Fibroblast of skin of scalp (primary cell): ENCODE results near the gene KCNQ1.
"Not testable (repeated sequence)": the region's sequence is repeated elsewhere in the genome, so short reads cannot be mapped to it uniquely, and the experiment has no call there.

Experiments used
- DNase-seq: peaks from one replicate; pipeline ENCODE4 v3.0.0-alpha.2; 2013

KCNQ1 gene

DNA sequence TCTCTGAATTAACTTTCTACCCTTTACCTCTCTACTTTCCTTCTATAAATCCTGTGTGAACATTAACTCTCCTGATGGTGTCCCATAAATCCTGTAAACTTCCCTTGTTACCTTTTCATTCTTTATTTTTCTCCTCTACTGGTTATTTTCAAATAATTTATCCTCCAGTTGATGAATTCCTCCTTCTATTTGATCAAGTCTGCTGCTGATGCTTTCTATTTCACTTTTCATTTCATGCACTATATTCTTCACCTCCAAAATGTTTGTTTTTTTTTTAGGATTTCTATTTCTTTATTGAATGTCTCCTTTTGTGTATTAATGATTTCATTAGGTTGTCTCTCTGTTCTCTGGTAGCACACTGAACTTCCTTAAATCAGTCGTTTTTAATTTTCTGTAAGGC, 186.4 kb downstream of the KCNQ1 start:
- DNase-seq = no peak

DNA sequence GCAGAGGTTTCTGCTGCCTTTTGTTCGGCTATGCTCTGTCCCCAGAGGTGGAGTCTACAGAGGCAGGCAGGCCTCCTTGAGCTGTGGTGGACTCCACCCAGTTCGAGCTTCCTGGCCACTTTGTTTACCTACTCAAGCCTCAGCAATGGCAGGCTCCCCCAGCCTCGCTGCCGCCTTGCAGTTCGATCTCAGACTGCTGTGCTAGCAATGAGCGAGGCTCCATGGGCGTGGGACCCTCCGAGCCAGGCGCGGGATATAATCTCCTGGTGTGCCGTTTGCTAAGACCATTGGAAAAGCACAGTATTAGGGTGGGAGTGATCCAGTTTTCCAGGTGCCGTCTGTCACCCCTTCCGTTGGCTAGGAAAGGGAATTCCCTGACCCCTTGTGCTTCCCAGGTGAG, 195.0 kb downstream of the KCNQ1 start:
- not testable (repeated sequence) for DNase-seq

DNA sequence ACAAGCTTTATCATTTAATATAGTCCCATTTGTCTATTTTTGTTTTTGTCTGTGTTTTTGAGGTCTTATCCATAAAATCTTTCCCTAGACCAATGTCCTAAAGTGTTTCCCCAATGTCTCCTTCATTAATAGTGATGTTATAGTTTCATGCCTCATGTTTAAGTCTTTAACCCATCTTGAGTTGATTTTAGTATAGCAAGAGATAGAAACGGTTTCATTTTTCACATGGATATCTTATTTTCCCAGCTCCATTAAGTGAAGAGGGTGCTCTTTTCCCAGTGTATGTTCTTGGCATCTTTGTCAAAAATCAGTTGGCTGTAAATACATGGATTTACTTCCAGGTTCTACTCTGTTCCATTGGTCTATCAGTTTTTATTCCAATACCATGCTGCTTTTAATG, 196.8 kb downstream of the KCNQ1 start:
- no peak for DNase-seq

DNA sequence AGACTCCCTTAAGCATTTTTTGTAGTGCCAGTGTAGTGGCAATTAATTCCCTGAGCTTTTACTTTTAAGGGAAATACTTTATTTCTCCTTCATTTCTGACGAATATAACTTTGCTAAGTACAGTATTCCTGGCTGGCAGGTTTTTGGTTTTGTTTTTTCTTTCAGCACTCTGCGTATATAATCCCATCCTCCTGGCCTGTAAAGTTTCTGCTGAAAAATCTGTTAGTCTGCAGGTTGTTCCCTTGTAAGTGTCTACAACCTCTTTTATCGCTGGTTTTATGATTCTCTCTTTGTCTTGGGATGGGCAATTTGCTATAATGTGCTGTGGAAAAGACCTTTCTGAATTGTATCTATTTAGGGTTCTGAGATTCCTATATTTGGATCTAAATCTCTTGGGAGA, 198.9 kb downstream of the KCNQ1 start:
- no peak for DNase-seq

DNA sequence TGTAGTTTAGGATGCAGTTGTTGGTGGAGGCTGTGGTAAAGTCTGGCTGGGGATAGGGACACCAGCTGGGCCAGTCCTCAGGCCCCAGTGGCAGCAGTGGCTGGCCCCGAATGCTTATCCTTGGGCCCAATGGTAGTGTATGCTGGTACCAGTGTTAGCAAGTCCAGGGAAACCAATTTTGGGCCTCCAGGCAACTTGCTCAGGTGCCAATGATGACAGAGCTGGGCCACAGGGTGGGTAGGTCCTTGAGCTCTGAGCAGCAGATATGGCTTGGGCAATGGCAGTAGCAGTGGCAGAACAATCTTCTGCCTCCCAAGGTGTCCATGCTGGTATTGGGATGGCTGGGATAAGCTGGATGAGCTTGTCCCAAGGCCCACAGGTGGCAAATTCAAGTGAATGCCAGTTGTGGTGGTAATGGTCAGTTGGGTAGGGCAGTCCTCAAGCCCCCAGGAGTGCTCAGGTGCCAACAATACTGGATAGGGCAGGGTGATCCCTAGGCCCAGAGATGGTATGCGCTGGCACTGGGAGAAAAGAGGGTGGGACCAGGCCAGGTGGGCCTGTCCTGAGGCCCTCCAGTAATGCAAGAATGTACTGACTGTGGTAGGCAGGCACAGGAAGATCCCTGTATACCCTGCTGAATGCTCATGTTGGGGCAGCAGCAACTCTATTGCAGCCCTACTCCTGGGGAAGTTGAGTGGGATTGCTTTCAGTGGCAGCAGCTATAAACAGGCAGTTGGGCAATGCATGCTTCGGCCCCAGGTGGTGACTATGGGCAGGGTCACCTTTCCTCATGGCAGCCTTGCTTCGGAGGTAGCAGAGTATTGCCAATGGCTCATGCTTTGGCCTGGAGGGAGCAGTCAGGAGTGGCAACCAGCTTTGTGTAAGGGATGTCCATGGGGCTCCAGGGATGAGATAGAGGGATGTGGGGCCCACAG, 200.3 kb downstream of the KCNQ1 start:
- DNase-seq = no peak

DNA sequence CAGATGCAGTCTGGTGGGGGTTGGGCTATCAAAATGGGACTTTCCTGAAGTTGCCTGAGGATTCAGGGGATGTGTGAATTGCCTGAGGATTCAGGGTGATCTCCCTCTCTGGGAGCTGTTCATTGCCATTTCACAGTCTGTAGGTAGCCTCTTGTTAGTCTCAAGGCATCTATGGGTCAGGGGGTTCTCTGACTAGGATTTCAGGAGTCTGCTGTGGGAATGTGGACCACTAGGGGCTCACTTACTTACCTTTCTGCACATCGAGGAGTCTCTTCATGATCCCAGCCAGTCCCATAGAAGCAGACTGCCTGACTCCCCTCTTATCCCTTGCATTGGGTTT, 200.9 kb downstream of the KCNQ1 start:
- DNase-seq = no peak

DNA sequence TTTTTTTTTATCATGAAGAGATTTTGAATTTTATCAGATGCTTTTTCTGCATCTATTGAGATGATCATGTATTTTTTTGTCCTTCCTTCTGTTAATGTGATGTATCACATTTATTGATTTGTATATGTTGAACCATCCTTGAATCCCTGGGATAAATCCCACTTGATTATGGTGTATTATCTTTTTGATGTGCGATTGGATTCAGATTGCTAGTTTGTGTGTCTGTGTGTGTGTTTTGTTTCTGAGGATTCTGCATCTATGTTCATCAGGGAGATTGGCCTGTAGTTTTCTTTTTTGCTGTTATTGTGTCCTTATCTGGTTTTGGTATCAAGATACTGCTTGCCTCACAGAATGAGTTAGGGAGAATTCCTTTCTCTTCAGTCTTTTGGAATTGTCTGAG, 202.4 kb downstream of the KCNQ1 start:
- no peak for DNase-seq

DNA sequence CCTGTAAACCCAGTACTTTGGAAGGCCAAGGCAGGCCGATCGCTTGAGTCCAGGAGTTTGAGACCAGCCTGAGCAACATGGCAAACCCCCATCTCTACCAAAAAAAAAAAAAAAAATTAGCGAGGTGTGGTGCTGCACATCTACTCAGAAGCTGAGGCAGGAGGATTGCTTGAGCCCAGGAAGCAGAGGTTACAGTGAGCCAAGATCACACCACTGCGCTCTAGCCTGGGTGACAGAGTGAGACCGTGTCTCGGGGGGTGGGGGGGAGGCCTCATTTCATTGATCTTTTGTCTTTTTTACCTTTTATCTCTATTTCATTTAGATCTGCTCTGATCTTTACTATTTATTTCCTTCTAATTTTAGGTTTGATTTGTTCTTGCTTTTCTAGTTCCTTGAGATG, 203.1 kb downstream of the KCNQ1 start:
- DNase-seq = no peak

DNA sequence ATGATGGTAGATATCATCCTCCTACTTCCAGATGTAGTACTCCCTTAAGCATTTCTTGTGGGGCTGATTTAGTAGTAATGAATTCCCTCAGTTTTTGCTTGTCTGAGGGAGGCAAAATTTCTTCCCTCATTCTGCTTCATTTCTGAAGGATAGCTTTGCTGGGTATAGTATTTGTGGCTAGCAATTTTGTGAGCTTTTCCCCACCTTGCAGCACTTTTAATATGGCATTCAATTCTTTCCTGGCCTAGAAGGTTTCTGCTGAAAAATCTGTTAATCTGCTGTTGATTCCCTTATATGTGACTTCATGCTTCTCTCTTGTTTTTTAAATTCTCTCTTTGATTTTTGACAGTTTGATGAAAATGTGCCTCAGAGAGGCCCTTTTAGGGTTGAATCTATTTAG, 204.6 kb downstream of the KCNQ1 start:
- DNase-seq = no peak

DNA sequence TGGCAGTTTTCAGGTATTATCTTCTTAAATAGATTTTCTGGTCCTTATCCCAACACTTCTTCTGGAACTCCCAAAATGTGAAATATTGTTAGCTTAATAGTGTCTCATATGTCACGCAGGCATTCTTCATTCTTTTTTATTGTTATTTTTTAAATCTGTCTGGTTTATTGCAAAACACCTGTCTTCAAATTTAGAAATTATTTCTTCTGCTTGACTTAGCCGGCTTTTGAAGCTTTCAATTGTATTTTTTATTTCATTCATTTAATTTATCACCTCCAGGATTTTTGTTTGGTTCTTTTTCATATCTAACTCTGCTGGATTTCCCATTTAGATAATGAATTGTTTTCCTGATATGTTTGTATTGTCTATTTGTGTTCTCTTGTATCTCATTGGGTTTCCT, 205.0 kb downstream of the KCNQ1 start:
- DNase-seq = no peak

DNA sequence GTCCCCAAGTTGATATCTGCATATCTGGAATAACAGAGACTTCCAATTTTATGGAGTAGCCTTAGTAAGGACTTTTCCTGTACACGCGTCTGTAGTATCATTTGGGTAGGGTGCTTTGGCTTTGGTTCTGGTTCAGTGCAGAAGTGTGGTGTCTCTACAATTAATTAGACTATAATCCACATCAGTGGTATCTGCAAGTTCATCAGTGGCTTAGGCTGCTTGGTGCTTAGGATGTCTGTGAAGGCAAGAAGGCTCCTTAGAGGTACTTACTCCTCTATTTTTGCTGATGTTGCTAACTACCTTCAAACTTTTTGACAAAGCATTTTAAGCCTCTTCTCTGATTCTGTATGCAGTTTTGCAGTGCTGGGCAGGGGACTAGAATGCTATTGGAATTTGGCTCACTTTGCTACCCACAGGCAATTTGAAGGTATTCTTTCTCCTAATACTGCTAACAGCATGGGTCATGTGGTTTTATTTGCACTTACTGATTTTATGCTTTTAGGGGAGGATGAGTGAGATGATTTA, 205.6 kb downstream of the KCNQ1 start:
- DNase-seq = no peak

DNA sequence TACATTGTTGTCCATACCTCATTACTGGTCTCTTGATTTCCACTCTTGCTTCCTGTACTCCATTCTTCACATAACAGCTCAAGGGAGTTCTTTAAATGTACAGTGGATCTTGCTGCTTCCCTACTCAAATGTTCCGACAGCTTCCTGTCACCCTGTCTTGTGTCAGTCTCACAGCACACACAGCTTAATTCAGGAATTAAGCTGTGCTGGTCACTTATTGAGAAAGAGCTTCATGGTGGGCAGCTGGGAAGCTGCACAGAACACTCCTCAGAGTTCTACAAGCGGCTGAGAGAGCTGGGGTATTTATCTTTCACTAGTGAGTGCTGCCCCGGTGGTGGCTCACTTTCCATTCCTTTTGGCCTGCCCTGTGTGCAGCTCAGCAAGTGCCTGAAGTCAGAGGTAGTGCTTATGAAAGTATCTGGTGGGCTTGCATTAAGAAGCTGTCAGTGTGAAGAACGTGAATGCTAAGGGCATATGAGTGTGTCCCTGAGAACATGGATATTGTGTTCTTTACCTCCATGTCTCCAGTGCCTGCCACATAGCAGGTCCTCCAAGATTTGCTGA, 206.3 kb downstream of the KCNQ1 start:
- DNase-seq = no peak

DNA sequence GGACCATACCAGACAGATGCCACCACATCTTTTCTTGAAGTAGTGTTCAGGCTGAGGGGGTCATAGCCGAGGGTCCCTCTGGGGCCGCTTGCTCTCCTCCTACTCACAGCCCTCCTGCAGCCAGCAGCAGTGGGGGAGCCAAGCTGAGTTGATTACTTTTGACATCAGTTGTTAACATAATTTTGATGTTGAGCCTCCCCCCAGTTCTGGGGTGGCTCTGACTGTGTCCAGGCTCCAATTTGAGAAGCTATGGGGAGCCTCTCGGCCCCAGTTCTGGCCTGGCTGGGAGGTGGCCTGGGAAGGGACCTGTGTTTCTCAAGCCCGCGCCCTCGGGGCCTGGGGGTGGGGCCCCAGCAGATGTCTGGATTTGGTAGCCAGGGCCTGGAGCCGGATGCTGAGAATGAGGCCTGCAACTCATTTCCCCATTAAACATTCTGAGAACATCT, 207.0 kb downstream of the KCNQ1 start:
- DNase-seq = no peak

DNA sequence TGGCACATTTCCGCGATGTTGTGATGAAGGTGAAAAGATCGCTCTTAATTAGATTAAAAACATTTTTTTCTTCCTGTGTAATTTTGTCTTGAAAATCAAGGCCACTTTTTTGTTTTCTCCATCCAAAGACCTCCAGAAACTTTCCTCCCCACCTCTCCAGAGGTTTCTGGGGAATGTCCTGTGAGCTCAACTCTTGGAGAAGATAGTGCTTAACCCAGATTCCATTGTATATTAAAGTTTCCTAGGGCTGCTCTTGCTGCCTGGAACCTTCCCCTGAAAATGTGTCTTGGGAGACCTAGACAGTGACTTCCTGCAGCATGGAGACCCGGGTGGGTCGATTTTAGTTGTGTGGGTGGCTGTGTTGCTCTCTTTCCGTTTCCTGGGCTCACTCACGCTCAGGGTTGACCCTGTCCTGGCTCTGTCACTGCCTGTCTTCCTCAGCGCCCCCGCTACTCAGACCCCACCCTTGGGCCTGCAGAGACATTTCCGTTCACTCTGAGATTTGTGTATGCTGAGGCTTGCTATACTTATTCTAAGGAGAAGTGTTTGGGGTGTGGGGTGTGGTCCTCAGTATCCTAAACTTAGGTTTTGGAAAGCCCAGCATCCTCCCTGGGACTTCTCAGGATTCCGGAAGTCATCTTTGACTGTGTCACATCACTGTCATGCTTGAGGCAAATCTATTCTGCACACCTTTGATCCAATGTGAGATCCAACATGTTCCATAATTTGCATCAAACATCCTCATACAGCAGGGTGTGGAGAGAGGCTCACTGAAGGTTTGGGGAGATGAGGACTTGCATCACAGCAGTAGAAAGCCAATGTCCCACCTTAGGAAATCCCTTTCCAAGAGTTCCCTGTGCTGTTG, 207.8 kb downstream of the KCNQ1 start:
- no peak for DNase-seq

DNA sequence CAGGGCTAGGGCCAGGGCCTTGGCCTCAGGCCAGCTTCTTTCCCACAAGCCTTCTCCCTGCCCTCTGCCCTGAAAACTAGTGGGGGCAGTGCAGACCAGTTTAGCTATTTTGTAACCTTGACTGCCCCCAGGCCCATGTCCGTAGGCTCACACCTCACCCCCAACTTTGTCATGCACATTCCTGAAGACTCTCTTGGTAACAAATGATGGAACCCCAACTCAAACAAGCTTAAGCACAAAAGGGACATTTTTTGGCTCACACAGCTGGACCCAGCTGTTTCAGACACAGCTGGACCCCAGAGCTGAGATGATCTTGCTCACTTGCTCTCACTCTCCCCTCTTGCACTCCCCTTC, 208.4 kb downstream of the KCNQ1 start:
- no peak for DNase-seq

DNA sequence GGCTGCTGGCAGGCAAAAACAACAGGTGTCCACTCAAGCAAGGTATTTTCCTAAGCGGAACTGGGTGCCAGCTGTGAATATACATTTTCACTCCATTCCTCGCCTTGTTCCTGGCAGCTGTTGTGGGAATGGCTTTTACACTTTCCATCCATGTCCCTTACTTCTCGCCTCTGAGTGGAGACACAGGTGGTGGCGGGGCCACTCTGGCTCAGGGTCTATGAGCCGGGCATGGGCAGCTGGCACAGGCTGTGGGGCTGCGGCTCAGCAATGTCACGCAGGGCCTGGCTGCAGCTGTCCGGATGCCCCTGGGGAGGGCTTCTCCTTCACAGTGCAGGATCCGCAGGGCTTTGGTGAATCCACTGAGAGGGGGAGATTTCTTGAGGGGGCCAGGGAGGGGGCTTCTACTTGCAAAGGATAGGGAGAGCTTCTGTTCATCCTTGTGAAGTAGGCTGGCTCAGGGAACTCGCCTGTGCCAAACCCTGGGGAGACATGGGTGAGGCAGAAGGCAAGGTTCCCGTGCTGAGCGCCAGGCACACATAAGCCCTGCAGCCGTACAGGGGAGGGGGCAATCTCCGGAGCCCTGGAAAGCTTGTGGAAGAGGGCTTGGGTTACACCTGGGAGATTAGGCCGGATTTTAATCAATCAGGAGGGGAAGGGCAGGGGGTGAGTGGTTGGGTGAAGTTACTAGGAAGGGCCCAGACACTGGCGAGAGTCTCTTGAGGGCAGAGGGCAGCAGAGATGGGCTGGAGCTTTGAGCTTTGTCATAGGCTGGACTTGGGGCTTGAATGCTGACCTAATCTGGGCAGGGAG, 209.3 kb downstream of the KCNQ1 start:
- DNase-seq = no peak

DNA sequence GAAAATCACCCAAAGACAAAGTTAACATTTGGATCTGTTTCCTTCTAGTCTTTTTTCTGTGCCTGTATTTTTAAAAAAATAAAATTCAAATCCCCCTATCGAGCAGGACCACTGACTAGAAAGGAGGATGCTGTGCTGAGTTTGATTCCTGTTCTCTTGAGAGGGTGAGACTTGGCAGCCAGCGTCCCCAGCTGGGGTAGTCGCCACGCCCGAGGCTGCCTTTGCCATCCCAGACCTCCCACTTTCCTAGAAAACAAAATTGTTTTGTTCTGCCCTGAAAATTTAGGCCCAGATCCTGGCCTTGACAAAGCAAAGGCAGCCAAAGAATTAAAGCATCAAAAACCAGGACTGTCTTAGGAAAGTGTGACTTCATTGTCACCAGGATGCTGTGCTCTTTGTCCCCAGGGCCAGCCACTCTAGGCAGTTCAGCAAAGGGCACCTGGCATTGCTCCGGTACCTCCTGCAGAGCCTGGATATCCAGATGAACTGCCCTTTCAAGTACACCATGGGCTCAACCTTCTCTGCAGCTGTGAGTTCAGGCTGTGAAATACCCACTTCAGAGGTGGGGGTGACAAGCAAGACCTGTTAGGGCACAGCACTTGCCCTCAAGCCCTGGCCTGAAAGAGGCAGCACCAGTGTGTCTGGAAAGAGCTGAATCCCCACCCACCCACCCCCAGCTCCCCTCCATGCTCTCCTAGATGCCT, 210.4 kb downstream of the KCNQ1 start:
- no peak for DNase-seq

DNA sequence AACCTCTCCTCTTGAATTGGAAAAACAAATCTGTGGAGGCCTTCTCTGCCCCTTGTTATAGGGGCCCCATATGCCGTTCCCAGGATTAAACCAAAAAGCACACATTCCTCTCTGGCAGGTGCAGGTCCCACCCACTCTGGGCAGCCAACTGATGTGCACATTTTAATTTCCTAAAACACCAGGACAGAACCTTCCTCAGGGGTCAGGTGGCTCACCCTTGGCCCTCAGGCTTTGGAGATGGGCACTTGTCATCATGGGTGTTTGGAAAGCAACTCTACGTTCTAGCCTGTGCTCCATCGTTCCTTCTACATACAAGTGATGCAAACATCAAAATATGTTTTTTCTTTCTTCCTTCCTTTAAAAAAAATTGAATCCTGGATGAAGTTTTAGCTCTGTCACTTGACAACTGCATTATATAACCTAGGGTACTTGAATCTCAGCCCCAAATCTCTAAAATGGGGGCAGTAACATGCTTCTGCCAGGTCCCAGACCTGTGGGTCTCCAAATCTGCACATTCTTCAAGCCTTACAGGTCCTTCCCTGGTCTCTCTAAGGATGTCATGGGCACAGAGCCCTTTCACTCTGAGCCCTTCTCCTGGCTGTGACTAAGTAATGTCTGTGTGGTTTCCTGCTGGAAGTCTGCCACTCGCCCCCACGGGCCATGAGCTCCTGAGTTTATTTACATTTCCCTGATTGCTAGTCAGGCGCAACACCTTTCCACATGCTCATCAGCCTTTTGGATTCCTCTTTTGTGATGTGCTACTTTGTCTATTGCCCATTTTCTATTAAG, 211.2 kb downstream of the KCNQ1 start:
- peak; percentile 29 for DNase-seq

DNA sequence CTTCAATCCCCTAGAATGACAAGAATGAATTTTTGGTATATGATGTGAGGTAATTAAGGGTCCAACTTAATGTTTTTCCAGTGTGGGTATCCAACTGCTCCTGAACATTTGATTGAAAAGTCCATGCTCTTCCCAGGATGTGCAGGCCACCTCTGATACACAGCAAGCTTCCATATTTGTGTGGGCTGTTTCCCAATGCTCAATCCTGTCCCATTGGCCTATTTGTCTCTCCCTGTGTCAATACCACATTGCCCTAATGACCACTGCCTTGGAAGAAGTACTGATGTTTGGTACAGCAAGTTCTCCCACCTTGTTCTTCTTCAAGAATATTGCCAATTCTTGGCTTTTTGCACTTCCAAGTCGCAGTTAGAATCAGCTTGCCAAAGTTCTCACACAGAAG, 212.1 kb downstream of the KCNQ1 start:
- no peak for DNase-seq

DNA sequence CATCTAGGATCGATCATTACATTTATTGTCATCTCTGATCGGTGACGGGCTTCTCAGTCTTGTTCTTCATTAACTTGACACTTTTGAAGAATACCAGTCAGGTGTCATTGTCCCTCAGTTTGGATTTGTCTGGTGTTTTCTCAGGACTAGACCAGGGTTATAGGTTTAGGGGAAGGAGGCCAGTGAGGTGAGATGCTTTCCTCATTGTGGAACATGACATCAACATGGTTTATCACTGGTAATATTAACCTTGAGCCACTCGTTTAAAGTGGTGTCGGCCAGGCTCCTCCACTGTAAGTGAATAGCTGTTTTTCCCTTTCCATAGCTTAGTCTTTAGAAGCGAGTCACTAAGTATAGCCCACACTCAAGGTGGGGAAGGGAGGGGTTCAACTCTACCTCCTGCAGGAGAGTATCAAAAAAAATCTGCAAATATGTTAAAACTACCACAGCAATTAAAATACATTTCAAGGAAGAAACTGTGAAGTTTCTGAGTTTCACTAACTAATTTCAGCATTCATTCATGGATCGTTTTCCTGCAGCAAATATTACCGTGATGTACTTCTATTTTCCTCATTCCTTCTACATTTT, 213.0 kb downstream of the KCNQ1 start:
- DNase-seq = no peak
